H1 (cell line): ENCODE measurements around the gene PDX1. TPM values are rescaled to one million over a fixed set of nuclear protein-coding genes. Genes with fewer than 3 reads are reported as not detected.

Source experiments
- CTCF ChIA-PET: fragments of 300-600 bp; sonication (Branson Sonifier 250); formaldehyde crosslinking; loops from one replicate; lab custom pipeline; 2021; ENCODE audit not compliant: partially characterized antibody; lab: Charles Lee
- POLR2A ChIA-PET: fragments of 300-600 bp; sonication (Branson Sonifier 250); formaldehyde crosslinking; loops from one replicate; lab custom pipeline; 2021; ENCODE audit warnings: inconsistent platforms; ENCODE audit not compliant: partially characterized antibody; lab: Charles Lee
- DNase-seq, 2 experiments: peaks; one replicate each; pipeline versions ENCODE4 v3.0.0 to v3.0.0-alpha.2; 2010 to 2022; ENCODE audit warnings: low spot score in 2 of 2, low read depth in 1 of 2, mixed read lengths in 1 of 2
- FAIRE-seq: peaks from 2 replicates; lab custom pipeline; 2011; peaks lifted over from hg19 to GRCh38; lab: Jason Lieb, UNC
- H2AFZ ChIP-seq: 2 replicates; pipeline ENCODE4 v1.8.1; 2012; ENCODE audit warnings: low read length, inconsistent platforms
- H2AK5ac ChIP-seq: 2 replicates; pipeline ENCODE4 v1.6.1; 2013; ENCODE audit warnings: low read depth, low read length
- H2BK120ac ChIP-seq: replicated peaks from 2 replicates; pipeline ENCODE3; 2013; ENCODE audit warnings: low read depth, low read length, inconsistent platforms
- H2BK12ac ChIP-seq: 2 replicates; pipeline ENCODE4 v1.6.1; 2013; ENCODE audit warnings: low read depth, low read length
- H2BK15ac ChIP-seq: 2 replicates; pipeline ENCODE4 v1.6.1; 2013; ENCODE audit warnings: low read length
- H2BK20ac ChIP-seq: 2 replicates; pipeline ENCODE4 v1.6.1; 2013; ENCODE audit warnings: low read length
- H2BK5ac ChIP-seq: 2 replicates; pipeline ENCODE4 v1.6.1; 2013; ENCODE audit warnings: low read depth, low read length
- H3K14ac ChIP-seq: 2 replicates; pipeline ENCODE4 v1.6.1; 2013; ENCODE audit warnings: inconsistent platforms; ENCODE audit not compliant: insufficient read length
- H3K18ac ChIP-seq: 2 replicates; pipeline ENCODE4 v1.6.1; 2013; ENCODE audit warnings: low read length; ENCODE audit errors: extremely low read depth
- H3K23ac ChIP-seq: 2 replicates; pipeline ENCODE4 v1.6.1; 2013; ENCODE audit warnings: inconsistent platforms; ENCODE audit not compliant: insufficient read length
- H3K23me2 ChIP-seq: 2 replicates; pipeline ENCODE4 v1.6.1; 2013; ENCODE audit warnings: low read depth, low read length
- H3K27ac ChIP-seq: 2 replicates; pipeline ENCODE4 v1.6.1; 2011; ENCODE audit warnings: low read depth, low read length, inconsistent platforms
- H3K27me3 ChIP-seq, 4 experiments: replicated peaks in 1 of 4; 1 replicate in 1 of 4; 2 replicates in 3 of 4; pipeline versions ENCODE4 v1.6.1 to v1.8.1; 2011 to 2013; ENCODE audit warnings: low read length in 3 of 4, mild to moderate bottlenecking in 3 of 4, inconsistent platforms in 2 of 4, mixed read lengths in 2 of 4, moderate library complexity in 1 of 4; ENCODE audit not compliant: control insufficient read depth in 3 of 4, insufficient read depth in 3 of 4; ENCODE audit errors: extremely low read depth in 1 of 4
- H3K36me3 ChIP-seq, 4 experiments: 2 replicates each; pipeline versions ENCODE4 v1.6.1 to v1.8.1; 2011 to 2013; ENCODE audit warnings: mild to moderate bottlenecking in 4 of 4, low read length in 3 of 4, moderate library complexity in 2 of 4, control low read depth in 1 of 4, inconsistent platforms in 1 of 4; ENCODE audit not compliant: insufficient read depth in 4 of 4, control insufficient read depth in 2 of 4
- H3K4ac ChIP-seq: replicated peaks from 2 replicates; pipeline ENCODE3; 2013; ENCODE audit warnings: low read length, low read depth, mixed read lengths, inconsistent platforms; ENCODE audit not compliant: insufficient read length
- H3K4me1 ChIP-seq, 4 experiments: replicated peaks in 1 of 4; 1 replicate in 1 of 4; 2 replicates in 3 of 4; pipeline versions ENCODE4 v1.6.1 to v1.8.1; 2011 to 2013; ENCODE audit warnings: low read length in 3 of 4, inconsistent platforms in 2 of 4, mixed read lengths in 1 of 4; ENCODE audit not compliant: insufficient read depth in 4 of 4, control insufficient read depth in 3 of 4
- H3K4me2 ChIP-seq, 2 experiments: 2 replicates each; pipeline versions ENCODE4 v1.6.1 to v1.8.1; 2011 to 2013; ENCODE audit warnings: low read depth in 2 of 2, low read length in 2 of 2, control low read depth in 1 of 2, inconsistent platforms in 1 of 2, mild to moderate bottlenecking in 1 of 2; ENCODE audit not compliant: insufficient read depth in 1 of 2
- H3K4me3 ChIP-seq, 4 experiments: fragments of 200-600, 300-600 bp in 1 of 4; sonication (generic), shearing (Covaris generic), sonication (Bioruptor Twin) in 1 of 4; 2 replicates each; pipeline versions ENCODE4 v1.5.1 to v1.8.1; 2011 to 2016; ENCODE audit warnings: low read length in 4 of 4, low read depth in 3 of 4, control low read depth in 2 of 4, inconsistent platforms in 2 of 4, mild to moderate bottlenecking in 2 of 4, mixed read lengths in 1 of 4, moderate library complexity in 1 of 4; ENCODE audit not compliant: insufficient read depth in 2 of 4; ENCODE audit errors: extremely low read depth in 1 of 4
- H3K56ac ChIP-seq: replicated peaks from 2 replicates; pipeline ENCODE3; 2013; ENCODE audit warnings: low read depth, mild to moderate bottlenecking, mixed read lengths, low read length, inconsistent platforms; ENCODE audit not compliant: insufficient read length
- H3K79me1 ChIP-seq: 2 replicates; pipeline ENCODE4 v1.6.1; 2013; ENCODE audit warnings: low read depth, low read length, control low read depth
- H3K79me2 ChIP-seq, 2 experiments: 2 replicates each; pipeline versions ENCODE4 v1.6.1 to v1.8.1; 2012 to 2013; ENCODE audit warnings: low read length in 2 of 2, mild to moderate bottlenecking in 2 of 2, inconsistent platforms in 1 of 2; ENCODE audit not compliant: insufficient read depth in 2 of 2, control insufficient read depth in 1 of 2
- H3K9ac ChIP-seq, 4 experiments: replicated peaks in 1 of 4; 1 replicate in 1 of 4; 2 replicates in 3 of 4; pipeline versions ENCODE4 v1.6.1 to v1.8.1; 2011 to 2013; ENCODE audit warnings: low read depth in 3 of 4, low read length in 3 of 4, control low read depth in 2 of 4, mild to moderate bottlenecking in 2 of 4, moderate library complexity in 2 of 4, inconsistent platforms in 1 of 4; ENCODE audit errors: extremely low read depth in 1 of 4
- H3K9me3 ChIP-seq, 2 experiments: 2 replicates each; pipeline versions ENCODE4 v1.6.1 to v1.8.1; 2012 to 2013; ENCODE audit warnings: mild to moderate bottlenecking in 2 of 2, moderate library complexity in 2 of 2, control low read depth in 1 of 2, inconsistent platforms in 1 of 2, low read depth in 1 of 2, low read length in 1 of 2, mixed read lengths in 1 of 2; ENCODE audit not compliant: insufficient read depth in 2 of 2
- H4K20me1 ChIP-seq, 2 experiments: replicated peaks in 1 of 2; 2 replicates each; pipeline versions ENCODE3 to v1.8.1; 2011 to 2013; ENCODE audit warnings: inconsistent platforms in 2 of 2, low read length in 2 of 2, mild to moderate bottlenecking in 1 of 2; ENCODE audit not compliant: insufficient read depth in 2 of 2, control insufficient read depth in 1 of 2
- H4K5ac ChIP-seq: 2 replicates; pipeline ENCODE4 v1.6.1; 2013; ENCODE audit warnings: low read length, low read depth, mixed read lengths, inconsistent platforms; ENCODE audit not compliant: insufficient read length
- H4K8ac ChIP-seq: 2 replicates; pipeline ENCODE4 v1.8.0; 2013; ENCODE audit warnings: mild to moderate bottlenecking, moderate library complexity, low read length, inconsistent platforms; ENCODE audit not compliant: insufficient read depth; ENCODE audit errors: extremely low read depth
- H4K91ac ChIP-seq: replicated peaks from 2 replicates; pipeline ENCODE3; 2013; ENCODE audit warnings: low read length, mixed read lengths, inconsistent platforms; ENCODE audit not compliant: insufficient read length
- BACH1 ChIP-seq: IDR thresholded peaks from 2 replicates; pipeline ENCODE4 v1.6.1; 2012; ENCODE audit warnings: low read length, improper control_type of control experiment
- BRCA1 ChIP-seq: IDR thresholded peaks from 2 replicates; pipeline ENCODE4 v1.6.1; 2012; ENCODE audit warnings: low read depth, low read length, improper control_type of control experiment
- CHD1 ChIP-seq: IDR thresholded peaks from 2 replicates; pipeline ENCODE4 v1.6.1; 2012; ENCODE audit warnings: low read depth, low read length, improper control_type of control experiment
- CREB1 ChIP-seq: IDR thresholded peaks from 2 replicates; pipeline ENCODE4 v1.6.1; 2012; ENCODE audit warnings: inconsistent platforms
- HDAC2 ChIP-seq, 2 experiments: fragments of 300-600 bp in 1 of 2; sonication (generic) in 1 of 2; IDR thresholded peaks; 2 replicates each; pipeline ENCODE4 v1.6.1; 2011 to 2012; ENCODE audit warnings: low read depth in 2 of 2, low read length in 2 of 2, mild to moderate bottlenecking in 2 of 2, moderate library complexity in 2 of 2, borderline replicate concordance in 1 of 2, inconsistent platforms in 1 of 2
- JUN ChIP-seq: IDR thresholded peaks from 2 replicates; pipeline ENCODE4 v1.6.1; 2011; ENCODE audit warnings: low read depth, mild to moderate bottlenecking, improper control_type of control experiment, low read length
- KDM4A ChIP-seq: IDR thresholded peaks from one replicate; pipeline ENCODE4 v1.7.1; 2012; ENCODE audit warnings: low read depth, mild to moderate bottlenecking, moderate library complexity, low read length, inconsistent platforms; ENCODE audit not compliant: severe bottlenecking
- POLR2AphosphoS5 ChIP-seq: IDR thresholded peaks from 2 replicates; pipeline ENCODE4 v1.6.1; 2011; ENCODE audit warnings: low read depth, low read length
- POU5F1 ChIP-seq: IDR thresholded peaks from 2 replicates; pipeline ENCODE4 v1.6.1; 2011; ENCODE audit warnings: low read depth, mild to moderate bottlenecking, low read length, moderate library complexity
- RNF2 ChIP-seq: fragments of 200-900, 300-1000 bp; sonication (generic); IDR thresholded peaks from 2 replicates; pipeline ENCODE4 v1.7.1; 2016; ENCODE audit warnings: borderline replicate concordance, low read depth, mild to moderate bottlenecking, antibody characterized with exemption, low read length; ENCODE audit not compliant: poor library complexity, severe bottlenecking; ENCODE audit errors: missing control alignments
- SIX5 ChIP-seq: IDR thresholded peaks from 2 replicates; pipeline ENCODE4 v1.6.1; 2011; ENCODE audit warnings: mild to moderate bottlenecking, low read depth, low read length
- SP1 ChIP-seq: IDR thresholded peaks from 2 replicates; pipeline ENCODE4 v1.6.1; 2011; ENCODE audit warnings: low read depth, low read length
- SP2 ChIP-seq: IDR thresholded peaks from 2 replicates; pipeline ENCODE4 v1.6.1; 2012; ENCODE audit warnings: mild to moderate bottlenecking, low read length, inconsistent platforms
- TAF7 ChIP-seq: optimal IDR thresholded peaks from 2 replicates; pipeline ENCODE3; 2011; ENCODE audit warnings: low read depth, mild to moderate bottlenecking, inconsistent platforms, low read length, moderate library complexity, borderline replicate concordance
- WGBS, 2 experiments: shearing (Covaris generic) in 1 of 2; methylation state at CpG; one replicate each; pipeline versions ENCODE4 v1.1.6 to v1.1.7; 2013 to 2015; ENCODE audit warnings: low lambda C conversion rate in 2 of 2, mixed read lengths in 2 of 2, inconsistent platforms in 1 of 2, low coverage in 1 of 2, missing lambda C conversion rate in 1 of 2; ENCODE audit not compliant: insufficient replicate concordance in 2 of 2, insufficient coverage in 1 of 2, insufficient read length in 1 of 2; ENCODE audit errors: extremely low coverage in 1 of 2, missing lambda C conversion rate in 1 of 2; 5-methylcytosine and 5-hydroxymethylcytosine counted together
- polyA plus RNA-seq, 7 experiments: library from polyadenylated mRNA; depleted of rRNA in 3 of 7; stranded (reverse) in 5 of 7; unstranded in 2 of 7; fragments of >200 nt in 5 of 7; fragments of 200-250 nt in 2 of 7; gene quantifications; 1 replicate in 5 of 7; 2 replicates in 1 of 7; 4 replicates in 1 of 7; pipeline versions ENCODE4 v1.2.1 to v1.2.3, GENCODE V29; 2011 to 2013; ENCODE audit warnings: missing spikeins in 2 of 7, mixed read lengths in 2 of 7
- total RNA-seq: library from RNA; stranded (reverse); fragmentation: NEBNext Ultra II Directional; extraction: Animal tissue kit (Norgen Biotek cat#: 25700); gene quantifications from 2 replicates; pipeline ENCODE4 v1.2.1, GENCODE V29; 2021
- TF ChIP-seq, protein P1 (sequence below): IDR thresholded peaks from 2 replicates; pipeline ENCODE4 v1.6.1; 2012; ENCODE audit warnings: inconsistent platforms

Gene PDX1
- total and polyA plus RNA-seq, 2 of the 8 experiments (the other 6 are each of a cell fraction or from before 2014, with no cell fraction given), result not detected

DNA sequence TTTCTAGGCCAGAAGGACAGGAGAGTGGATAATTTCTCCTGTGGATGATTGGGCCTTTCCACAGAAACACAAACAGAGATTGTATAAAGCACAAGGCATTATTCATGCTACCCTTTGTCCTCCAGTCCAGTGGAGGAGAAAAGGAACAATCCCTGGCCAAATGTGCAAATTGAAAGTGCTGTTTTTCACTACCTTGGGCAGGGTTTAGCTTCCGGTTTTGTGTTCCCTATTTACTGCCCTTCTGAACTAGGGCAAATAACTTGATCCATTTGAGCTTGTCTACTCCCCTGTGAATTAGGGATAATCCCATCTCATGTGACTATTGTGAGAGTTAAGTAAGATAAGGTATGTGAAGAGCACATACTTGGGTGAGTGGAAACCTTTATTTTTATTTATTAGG, 13.3 kb downstream of the PDX1 start:
- H3K9me3 ChIP-seq, result no peaks in the 10 kb centered on the region
- H3K23ac ChIP-seq, result no peak overlapping the region
- no peak overlapping the region for H3K27ac ChIP-seq
- no peak overlapping the region for H2BK120ac ChIP-seq
- no peak overlapping the region for H3K4ac ChIP-seq
- no peak overlapping the region for H3K4me3 ChIP-seq
- no peak overlapping the region for H2BK20ac ChIP-seq
- H3K79me2 ChIP-seq, result no peaks in the 10 kb centered on the region
- H4K8ac ChIP-seq, result no peak overlapping the region
- no peak overlapping the region for H2BK15ac ChIP-seq
- no peaks in the 10 kb centered on the region for H3K23me2 ChIP-seq
- no peak overlapping the region for H3K4me2 ChIP-seq
- POLR2A ChIA-PET, result interaction anchor here (0.9 to 1.1 kb wide), 2 partner anchors 15 to 682 kb away, joined by 3 read pairs; no protein-coding TSS in a partner anchor
- peaks cover 5 to 20% of the 10 kb centered on the region in 2 experiments for H4K20me1 ChIP-seq
- peaks cover 38 to 59% (median 52%) of the 10 kb centered on the region in 4 experiments for H3K27me3 ChIP-seq
- H3K56ac ChIP-seq, result no peak overlapping the region
- no peaks in the 10 kb centered on the region for H3K36me3 ChIP-seq
- H3K79me1 ChIP-seq, result no peaks in the 10 kb centered on the region
- no peak overlapping the region for H4K91ac ChIP-seq
- no peak for FAIRE-seq
- H2AK5ac ChIP-seq, result no peak overlapping the region
- no peak overlapping the region for H2AFZ ChIP-seq
- H2BK5ac ChIP-seq, result no peak overlapping the region
- no peak for DNase-seq
- no peak overlapping the region for H3K14ac ChIP-seq
- no peak overlapping the region for H2BK12ac ChIP-seq
- no peak overlapping the region for H4K5ac ChIP-seq
- H3K18ac ChIP-seq, result no peak overlapping the region
- 89% methylated on average over 1 of the region's 1 CpG; no CpG with 5 or more reads in 1 of the 2 experiments for WGBS, 2 experiments
- H3K4me1 ChIP-seq, result peaks cover 0 to 7% (median 5%) of the 10 kb centered on the region in 4 experiments; a peak in 4 of 7 replicates
- no peak overlapping the region for H3K9ac ChIP-seq
- CTCF ChIA-PET, result interaction anchor here (0.7 to 2.4 kb wide), 4 partner anchors 20 to 103 kb away, joined by 3 to 16 read pairs (median 8); no protein-coding TSS in a partner anchor
- TF ChIP-seq JUN, result no peak
- TF ChIP-seq SP2, result no peak
- no peak for TF ChIP-seq SIX5
- TF ChIP-seq KDM4A, result no peak
- TF ChIP-seq POLR2AphosphoS5, result no peak
- TF ChIP-seq RNF2, result no peak
- TF ChIP-seq TAF7, result no peak
- TF ChIP-seq CREB1, result no peak
- TF ChIP-seq CHD1, result no peak
- no peak for TF ChIP-seq SP1
- no peak for TF ChIP-seq BACH1
- no peak for TF ChIP-seq HDAC2 (IDR thresholded peaks at IDR 0.05; ENCODE audit: borderline replicate concordance in 1 of 2, low read depth in 2 of 2, low read length in 2 of 2)
- no peak for TF ChIP-seq BRCA1
- TF ChIP-seq POU5F1, result no peak
- TF ChIP-seq, protein P1, sequence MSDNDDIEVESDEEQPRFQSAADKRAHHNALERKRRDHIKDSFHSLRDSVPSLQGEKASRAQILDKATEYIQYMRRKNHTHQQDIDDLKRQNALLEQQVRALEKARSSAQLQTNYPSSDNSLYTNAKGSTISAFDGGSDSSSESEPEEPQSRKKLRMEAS, result no peak
